HepG2 (cell line): Measurements from ENCODE around the gene ZNF428. TPM values are rescaled to one million over a fixed set of nuclear protein-coding genes. Genes with fewer than 3 reads are reported as not detected.

Source experiments
- ARNTL ChIP-seq: sonication (generic); formaldehyde crosslinking; IDR thresholded peaks from 2 replicates; pipeline ENCODE4 v1.4.0; 2020; ENCODE audit warnings: mild to moderate bottlenecking, missing genetic modification reagents
- ATAD3A ChIP-seq: sonication (generic); formaldehyde crosslinking; IDR thresholded peaks from 2 replicates; pipeline ENCODE4 v1.4.0; 2020; ENCODE audit warnings: missing genetic modification reagents
- ELF1 ChIP-seq: sonication (generic); formaldehyde crosslinking; IDR thresholded peaks from 2 replicates; pipeline ENCODE4 v1.4.0; 2020; ENCODE audit warnings: missing genetic modification reagents
- FOXJ3 ChIP-seq: sonication (generic); formaldehyde crosslinking; IDR thresholded peaks from 2 replicates; pipeline ENCODE4 v1.4.0; 2020; ENCODE audit warnings: missing genetic modification reagents, mild to moderate bottlenecking, borderline replicate concordance
- KDM5B ChIP-seq: sonication (generic); formaldehyde crosslinking; IDR thresholded peaks from 2 replicates; pipeline ENCODE4 v1.4.0; 2020; ENCODE audit warnings: missing genetic modification reagents, mild to moderate bottlenecking, borderline replicate concordance
- KDM6A ChIP-seq: IDR thresholded peaks from 2 replicates; pipeline ENCODE4 v1.6.1; 2016; ENCODE audit warnings: low read depth
- KLF13 ChIP-seq: sonication (generic); formaldehyde crosslinking; IDR thresholded peaks from 2 replicates; pipeline ENCODE4 v1.4.0; 2020; ENCODE audit warnings: mild to moderate bottlenecking, missing genetic modification reagents
- MXI1 ChIP-seq: IDR thresholded peaks from 3 replicates; pipeline ENCODE4 v1.6.1; 2012; ENCODE audit warnings: low read depth, low read length, inconsistent platforms, borderline replicate concordance
- NPAS2 ChIP-seq: sonication (generic); formaldehyde crosslinking; IDR thresholded peaks from 2 replicates; pipeline ENCODE4 v1.8.0; 2022; ENCODE audit warnings: mild to moderate bottlenecking, missing genetic modification reagents, borderline replicate concordance
- NR2F1 ChIP-seq, 2 experiments: fragments of 450-650 bp in 1 of 2; formaldehyde crosslinking in 1 of 2; IDR thresholded peaks; 2 replicates each; pipeline versions ENCODE4 v1.5.0 to v1.6.1; 2016 to 2020; ENCODE audit warnings: mild to moderate bottlenecking in 1 of 2, missing compliant biosample characterization in 1 of 2, missing genetic modification reagents in 1 of 2, moderate library complexity in 1 of 2
- XBP1 ChIP-seq: sonication (generic); formaldehyde crosslinking; IDR thresholded peaks from 2 replicates; pipeline ENCODE4 v1.5.0; 2020; ENCODE audit warnings: missing genetic modification reagents
- ZBTB7A ChIP-seq: sonication (generic); formaldehyde crosslinking; IDR thresholded peaks from 2 replicates; pipeline ENCODE4 v1.8.0; 2022; ENCODE audit warnings: mild to moderate bottlenecking, missing genetic modification reagents
- ZNF225 ChIP-seq: sonication (generic); formaldehyde crosslinking; IDR thresholded peaks from 2 replicates; pipeline ENCODE4 v1.4.0; 2020; ENCODE audit warnings: mild to moderate bottlenecking, missing genetic modification reagents
- ZNF253 ChIP-seq: sonication (generic); formaldehyde crosslinking; IDR thresholded peaks from 2 replicates; pipeline ENCODE4 v1.8.0; 2022; ENCODE audit warnings: mild to moderate bottlenecking, missing genetic modification reagents, borderline replicate concordance
- ZNF781 ChIP-seq: sonication (generic); formaldehyde crosslinking; IDR thresholded peaks from 2 replicates; pipeline ENCODE4 v1.5.1; 2020; ENCODE audit warnings: borderline replicate concordance, mild to moderate bottlenecking, missing genetic modification reagents; ENCODE audit errors: not compliant biosample characterization
- ZSCAN22 ChIP-seq: sonication (generic); formaldehyde crosslinking; IDR thresholded peaks from 2 replicates; pipeline ENCODE4 v1.4.0; 2020; ENCODE audit warnings: mild to moderate bottlenecking, missing genetic modification reagents
- polyA plus RNA-seq, 8 experiments: library from polyadenylated mRNA; depleted of rRNA in 3 of 8; stranded (reverse) in 7 of 8; unstranded in 1 of 8; fragments of >200 nt; fragmentation: Illumina TruSeq in 4 of 8; extraction: Trizol in 4 of 8; gene quantifications; 2 replicates each; pipeline versions ENCODE4 v1.2.1 to v1.2.3, GENCODE V29; 2011 to 2016; ENCODE audit warnings: low read depth in 4 of 8, missing spikeins in 1 of 8, mixed read lengths in 1 of 8; ENCODE audit not compliant: insufficient read depth in 1 of 8
- total RNA-seq, 5 experiments: library from RNA; depleted of rRNA; stranded (reverse); fragments of >200 nt; fragmentation: Illumina TruSeq; extraction: Trizol; gene quantifications; 2 replicates each; pipeline ENCODE4 v1.2.3, GENCODE V29; 2016; ENCODE audit warnings: low read depth in 1 of 5
- TF ChIP-seq, protein P1 (sequence below): sonication (generic); formaldehyde crosslinking; IDR thresholded peaks from 2 replicates; pipeline ENCODE4 v1.4.0; 2020; ENCODE audit warnings: missing genetic modification reagents; ENCODE audit errors: not compliant biosample characterization
- TF ChIP-seq, protein P2 (sequence below): sonication (generic); formaldehyde crosslinking; IDR thresholded peaks from 2 replicates; pipeline ENCODE4 v1.5.0; 2020; ENCODE audit warnings: mild to moderate bottlenecking, missing genetic modification reagents, moderate library complexity
- TF ChIP-seq, protein P3 (sequence below): IDR thresholded peaks from 2 replicates; pipeline ENCODE4 v1.6.1; 2012; ENCODE audit warnings: inconsistent platforms
- TF ChIP-seq, protein P4 (sequence below): sonication (generic); formaldehyde crosslinking; IDR thresholded peaks from 2 replicates; pipeline ENCODE4 v1.4.0; 2020; ENCODE audit warnings: missing genetic modification reagents, borderline replicate concordance
- TF ChIP-seq, protein P5 (sequence below): sonication (generic); formaldehyde crosslinking; IDR thresholded peaks from 2 replicates; pipeline ENCODE4 v1.5.0; 2020; ENCODE audit warnings: missing genetic modification reagents
- TF ChIP-seq, protein P6 (sequence below): sonication (generic); formaldehyde crosslinking; IDR thresholded peaks from 2 replicates; pipeline ENCODE4 v1.5.0; 2020; ENCODE audit warnings: missing genetic modification reagents, mild to moderate bottlenecking, borderline replicate concordance

ZNF428 gene
- total and polyA plus RNA-seq, 2 of the 13 experiments (the other 11 are each of a cell fraction or from before 2014, with no cell fraction given), result 10.4 to 26.9 TPM

DNA sequence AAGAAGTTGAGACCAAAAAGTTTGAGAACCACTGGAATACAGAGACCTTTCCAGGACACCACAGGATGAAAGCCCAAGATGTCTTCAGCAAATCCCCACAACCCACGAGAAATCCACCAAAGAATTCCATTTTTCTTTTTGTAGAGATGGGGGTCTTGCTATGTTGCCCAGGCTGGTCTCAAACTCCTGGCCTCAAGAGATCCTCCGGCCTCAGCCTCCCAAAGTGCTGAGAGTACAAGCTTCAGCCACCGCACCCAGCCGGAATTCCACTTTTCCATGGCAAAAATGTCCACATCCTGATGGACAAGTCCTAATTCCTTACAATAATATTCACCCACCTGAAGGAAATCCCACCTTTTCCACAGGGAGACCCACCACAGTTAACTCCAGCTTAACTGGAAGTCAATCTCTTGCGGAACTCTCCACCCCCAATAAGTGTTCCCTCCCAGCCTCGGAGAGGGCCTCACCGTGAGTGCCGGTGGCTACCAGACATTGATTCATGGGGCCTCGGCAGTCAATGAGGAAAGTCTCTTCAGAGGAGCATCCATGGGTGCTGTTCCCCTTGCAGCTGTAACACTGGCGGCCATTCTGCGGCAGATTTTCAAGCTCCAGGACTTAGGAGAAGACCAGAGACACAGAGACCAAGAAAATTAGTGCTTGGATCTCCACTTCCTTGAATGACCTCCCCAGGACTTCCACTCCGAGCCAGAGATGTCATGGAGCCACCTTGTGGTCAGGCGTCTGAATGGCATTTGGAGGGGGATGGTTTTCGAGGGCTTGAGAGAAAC is 32.5 kb upstream of the ZNF428 start (continued):
- TF ChIP-seq, protein P1, sequence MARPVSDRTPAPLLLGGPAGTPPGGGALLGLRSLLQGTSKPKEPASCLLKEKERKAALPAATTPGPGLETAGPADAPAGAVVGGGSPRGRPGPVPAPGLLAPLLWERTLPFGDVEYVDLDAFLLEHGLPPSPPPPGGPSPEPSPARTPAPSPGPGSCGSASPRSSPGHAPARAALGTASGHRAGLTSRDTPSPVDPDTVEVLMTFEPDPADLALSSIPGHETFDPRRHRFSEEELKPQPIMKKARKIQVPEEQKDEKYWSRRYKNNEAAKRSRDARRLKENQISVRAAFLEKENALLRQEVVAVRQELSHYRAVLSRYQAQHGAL, result no peak
- TF ChIP-seq, protein P2, sequence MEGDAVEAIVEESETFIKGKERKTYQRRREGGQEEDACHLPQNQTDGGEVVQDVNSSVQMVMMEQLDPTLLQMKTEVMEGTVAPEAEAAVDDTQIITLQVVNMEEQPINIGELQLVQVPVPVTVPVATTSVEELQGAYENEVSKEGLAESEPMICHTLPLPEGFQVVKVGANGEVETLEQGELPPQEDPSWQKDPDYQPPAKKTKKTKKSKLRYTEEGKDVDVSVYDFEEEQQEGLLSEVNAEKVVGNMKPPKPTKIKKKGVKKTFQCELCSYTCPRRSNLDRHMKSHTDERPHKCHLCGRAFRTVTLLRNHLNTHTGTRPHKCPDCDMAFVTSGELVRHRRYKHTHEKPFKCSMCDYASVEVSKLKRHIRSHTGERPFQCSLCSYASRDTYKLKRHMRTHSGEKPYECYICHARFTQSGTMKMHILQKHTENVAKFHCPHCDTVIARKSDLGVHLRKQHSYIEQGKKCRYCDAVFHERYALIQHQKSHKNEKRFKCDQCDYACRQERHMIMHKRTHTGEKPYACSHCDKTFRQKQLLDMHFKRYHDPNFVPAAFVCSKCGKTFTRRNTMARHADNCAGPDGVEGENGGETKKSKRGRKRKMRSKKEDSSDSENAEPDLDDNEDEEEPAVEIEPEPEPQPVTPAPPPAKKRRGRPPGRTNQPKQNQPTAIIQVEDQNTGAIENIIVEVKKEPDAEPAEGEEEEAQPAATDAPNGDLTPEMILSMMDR (CRISPR knock-in tag), result peak; percentile 93
- TF ChIP-seq KDM5B (CRISPR knock-in tag) (no peak), ELF1 (CRISPR knock-in tag) (peak; percentile 67), ZSCAN22 (CRISPR knock-in tag) (no peak; the same call in 1 of the 2 replicates), NR2F1 (CRISPR knock-in tag; IDR thresholded peaks at IDR 0.05) (no peak), MXI1 (no peak), NPAS2 (CRISPR knock-in tag) (no peak), ZNF253 (no peak), ZNF781 (CRISPR knock-in tag) (no peak), ZBTB7A (no peak), ZNF225 (CRISPR knock-in tag) (no peak), FOXJ3 (no peak), KDM6A (no peak), KLF13 (no peak), ATAD3A (CRISPR knock-in tag) (no peak), XBP1 (CRISPR knock-in tag) (no peak), ARNTL (no peak)
- TF ChIP-seq, protein P3, sequence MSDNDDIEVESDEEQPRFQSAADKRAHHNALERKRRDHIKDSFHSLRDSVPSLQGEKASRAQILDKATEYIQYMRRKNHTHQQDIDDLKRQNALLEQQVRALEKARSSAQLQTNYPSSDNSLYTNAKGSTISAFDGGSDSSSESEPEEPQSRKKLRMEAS, result no peak
- TF ChIP-seq, protein P4, sequence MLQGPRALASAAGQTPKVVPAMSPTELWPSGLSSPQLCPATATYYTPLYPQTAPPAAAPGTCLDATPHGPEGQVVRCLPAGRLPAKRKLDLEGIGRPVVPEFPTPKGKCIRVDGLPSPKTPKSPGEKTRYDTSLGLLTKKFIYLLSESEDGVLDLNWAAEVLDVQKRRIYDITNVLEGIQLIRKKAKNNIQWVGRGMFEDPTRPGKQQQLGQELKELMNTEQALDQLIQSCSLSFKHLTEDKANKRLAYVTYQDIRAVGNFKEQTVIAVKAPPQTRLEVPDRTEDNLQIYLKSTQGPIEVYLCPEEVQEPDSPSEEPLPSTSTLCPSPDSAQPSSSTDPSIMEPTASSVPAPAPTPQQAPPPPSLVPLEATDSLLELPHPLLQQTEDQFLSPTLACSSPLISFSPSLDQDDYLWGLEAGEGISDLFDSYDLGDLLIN, result no peak
- TF ChIP-seq, protein P5, sequence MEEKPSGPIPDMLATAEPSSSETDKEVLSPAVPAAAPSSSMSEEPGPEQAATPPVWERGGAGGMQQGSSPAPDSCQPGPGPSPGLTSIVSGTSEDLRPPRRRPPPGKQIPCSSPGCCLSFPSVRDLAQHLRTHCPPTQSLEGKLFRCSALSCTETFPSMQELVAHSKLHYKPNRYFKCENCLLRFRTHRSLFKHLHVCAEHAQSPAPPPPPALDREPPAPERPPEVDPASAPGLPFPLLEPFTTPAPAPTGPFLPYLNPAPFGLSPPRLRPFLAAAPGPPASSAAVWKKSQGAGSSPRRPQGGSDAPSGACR (CRISPR knock-in tag), result 0 out of 2 replicates have a peak, but pooled peaks have one; percentile 37
- TF ChIP-seq, protein P6, sequence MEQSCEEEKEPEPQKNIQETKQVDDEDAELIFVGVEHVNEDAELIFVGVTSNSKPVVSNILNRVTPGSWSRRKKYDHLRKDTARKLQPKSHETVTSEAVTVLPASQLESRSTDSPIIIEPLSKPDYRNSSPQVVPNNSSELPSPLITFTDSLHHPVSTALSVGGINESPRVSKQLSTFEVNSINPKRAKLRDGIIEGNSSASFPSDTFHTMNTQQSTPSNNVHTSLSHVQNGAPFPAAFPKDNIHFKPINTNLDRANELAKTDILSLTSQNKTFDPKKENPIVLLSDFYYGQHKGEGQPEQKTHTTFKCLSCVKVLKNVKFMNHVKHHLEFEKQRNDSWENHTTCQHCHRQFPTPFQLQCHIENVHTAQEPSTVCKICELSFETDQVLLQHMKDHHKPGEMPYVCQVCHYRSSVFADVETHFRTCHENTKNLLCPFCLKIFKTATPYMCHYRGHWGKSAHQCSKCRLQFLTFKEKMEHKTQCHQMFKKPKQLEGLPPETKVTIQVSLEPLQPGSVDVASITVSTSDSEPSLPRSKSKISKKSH (CRISPR knock-in tag), result no peak
